ENCODE data around the gene MS4A4E. TPM values are rescaled to one million over a fixed set of nuclear protein-coding genes. Genes with fewer than 3 reads are reported as not detected.

MS4A4E gene
- not detected in 2 replicates for total RNA-seq

DNA sequence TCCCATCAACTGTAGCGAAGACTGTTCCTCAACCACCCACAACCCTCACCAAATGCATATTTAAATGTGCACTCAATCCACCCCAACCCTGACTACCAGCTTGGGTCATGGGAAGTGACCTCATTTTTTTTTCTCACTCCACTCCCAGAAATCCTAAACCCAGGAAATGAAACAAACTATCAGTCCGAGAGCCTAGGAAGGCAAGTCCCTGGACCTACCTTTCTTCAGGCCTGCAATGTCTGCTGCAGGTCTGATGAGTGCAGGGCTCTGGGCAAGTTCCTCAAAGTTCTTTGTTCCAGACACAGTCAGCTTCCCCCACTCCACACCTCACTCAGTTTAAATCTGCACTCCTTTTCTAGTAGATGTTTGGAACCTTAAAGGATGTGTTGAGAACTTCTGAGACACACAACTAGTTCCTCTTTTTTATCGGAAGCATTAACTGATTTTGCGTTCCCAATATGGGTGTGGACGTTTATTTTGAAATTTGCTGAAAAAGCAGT is at the start of gene MS4A4E:
Gene MS4A4E (minus strand): TSS at position 398 of the 500 bp plus-strand sequence. CDS start 13,082 bp downstream, outside the sequence.

DNA sequence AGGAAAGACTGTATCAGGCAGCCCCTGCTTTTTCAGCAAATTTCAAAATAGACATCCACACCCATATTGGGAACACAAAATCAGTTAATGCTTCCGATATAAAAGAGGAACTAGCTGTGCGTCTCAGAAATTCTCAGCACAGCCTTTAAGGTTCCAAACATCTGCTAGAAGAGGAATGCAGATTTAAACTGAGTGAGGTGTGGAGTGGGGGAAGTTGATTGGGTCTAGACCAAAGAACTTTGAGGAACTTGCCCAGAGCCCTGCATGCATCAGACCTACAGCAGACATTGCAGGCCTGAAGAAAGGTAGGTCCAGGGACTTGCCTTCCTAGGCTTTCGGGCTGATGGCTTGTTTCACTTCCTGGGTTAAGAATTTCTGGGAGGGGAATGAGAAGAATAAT is 37.5 kb upstream of the MS4A4E start, which contains the start of gene MS4A4A:
Gene MS4A4A (plus strand): TSS at position 255 of the 400 bp plus-strand sequence. CDS start 10 bp downstream, at position 265.

DNA sequence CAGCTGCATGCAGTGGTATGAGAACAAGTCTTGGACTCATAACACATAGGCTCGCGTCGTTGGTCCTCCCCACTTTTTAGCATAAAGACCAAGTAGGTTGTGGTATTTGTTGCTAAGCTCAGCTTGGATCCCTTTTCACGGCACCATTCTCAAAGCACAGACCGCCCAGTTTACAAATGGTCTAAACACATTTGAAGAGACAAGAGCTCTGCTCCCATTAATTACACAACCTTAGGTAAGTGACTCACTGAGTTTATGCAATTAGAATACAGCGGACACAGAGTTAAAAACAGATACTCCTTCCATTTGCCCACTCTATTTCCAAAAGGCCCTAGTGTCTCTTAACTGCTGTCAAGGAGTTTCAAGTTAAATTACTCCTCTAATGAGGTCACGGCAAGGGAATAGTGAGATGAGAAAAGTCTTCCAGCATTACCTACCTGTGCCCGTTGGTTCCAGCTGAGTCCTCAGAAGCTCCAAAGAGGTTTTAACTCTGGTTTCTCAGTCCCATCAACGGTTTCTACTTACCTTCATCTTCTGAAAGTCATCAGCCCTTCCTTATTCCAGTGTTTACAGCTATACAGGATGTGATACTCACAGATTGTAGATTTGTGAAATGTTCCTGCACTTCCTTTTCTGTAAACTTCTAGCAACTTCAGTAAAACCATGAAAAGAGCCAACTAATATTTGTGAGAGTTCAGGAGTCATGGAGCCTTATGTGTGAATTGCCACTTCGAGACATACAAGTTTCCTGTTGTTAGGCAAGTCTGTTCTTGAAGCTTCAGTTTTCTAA is 60.2 kb downstream of the MS4A4E start, which contains the start of gene MS4A6A:
Gene MS4A6A (minus strand): TSS at position 543 of the 790 bp plus-strand sequence. CDS start 1,356 bp downstream, outside the sequence.

Small RNAs within 50 kb of the gene (small RNA-seq; reads per million reads assigned to genes)
- not detected for gene MIR6503 (ENCODE audit: low replicate concordance)

Other genes with a start within 250 kb of the MS4A4E start
- gene OOSP4B, start 226.0 kb downstream of the MS4A4E start, total RNA-seq, result not detected in 2 replicates
- gene OOSP2, start 202.7 kb downstream of the MS4A4E start, total RNA-seq, result not detected in 2 replicates
- not detected in 2 replicates for gene MS4A3, start 186.5 kb downstream of the MS4A4E start, total RNA-seq
- not detected in 2 replicates for gene MS4A2, start 154.5 kb downstream of the MS4A4E start, total RNA-seq
- gene MS4A6A, start 60.1 kb downstream of the MS4A4E start, total RNA-seq, result not detected in 2 replicates
- not detected in 2 replicates for gene MS4A4A, start 37.5 kb upstream of the MS4A4E start, total RNA-seq
- not detected in 2 replicates for gene MS4A6E, start 84.1 kb upstream of the MS4A4E start, total RNA-seq
- 0.29 TPM in 1 of 2 replicates, not detected in the other for gene MS4A7, start 135.4 kb upstream of the MS4A4E start, total RNA-seq
- gene MS4A14, start 153.3 kb upstream of the MS4A4E start, total RNA-seq, result not detected in 2 replicates
- not detected in 2 replicates for gene MS4A5, start 186.4 kb upstream of the MS4A4E start, total RNA-seq
- gene MS4A1, start 212.7 kb upstream of the MS4A4E start, total RNA-seq, result not detected in 2 replicates
- gene MS4A12, start 249.6 kb upstream of the MS4A4E start, total RNA-seq, result not detected in 2 replicates

Data from placental pericyte (primary cell).